Measurements from ENCODE around the gene B3GNT3. TPM values are rescaled to one million over a fixed set of nuclear protein-coding genes. Genes with fewer than 3 reads are reported as not detected.

B3GNT3 gene
- total and polyA plus RNA-seq, 9 of the 15 experiments (the other 6 are each of a cell fraction or from before 2014, with no cell fraction given) = 0.06 to 0.11 (median 0.07) TPM; not detected in 6

DNA sequence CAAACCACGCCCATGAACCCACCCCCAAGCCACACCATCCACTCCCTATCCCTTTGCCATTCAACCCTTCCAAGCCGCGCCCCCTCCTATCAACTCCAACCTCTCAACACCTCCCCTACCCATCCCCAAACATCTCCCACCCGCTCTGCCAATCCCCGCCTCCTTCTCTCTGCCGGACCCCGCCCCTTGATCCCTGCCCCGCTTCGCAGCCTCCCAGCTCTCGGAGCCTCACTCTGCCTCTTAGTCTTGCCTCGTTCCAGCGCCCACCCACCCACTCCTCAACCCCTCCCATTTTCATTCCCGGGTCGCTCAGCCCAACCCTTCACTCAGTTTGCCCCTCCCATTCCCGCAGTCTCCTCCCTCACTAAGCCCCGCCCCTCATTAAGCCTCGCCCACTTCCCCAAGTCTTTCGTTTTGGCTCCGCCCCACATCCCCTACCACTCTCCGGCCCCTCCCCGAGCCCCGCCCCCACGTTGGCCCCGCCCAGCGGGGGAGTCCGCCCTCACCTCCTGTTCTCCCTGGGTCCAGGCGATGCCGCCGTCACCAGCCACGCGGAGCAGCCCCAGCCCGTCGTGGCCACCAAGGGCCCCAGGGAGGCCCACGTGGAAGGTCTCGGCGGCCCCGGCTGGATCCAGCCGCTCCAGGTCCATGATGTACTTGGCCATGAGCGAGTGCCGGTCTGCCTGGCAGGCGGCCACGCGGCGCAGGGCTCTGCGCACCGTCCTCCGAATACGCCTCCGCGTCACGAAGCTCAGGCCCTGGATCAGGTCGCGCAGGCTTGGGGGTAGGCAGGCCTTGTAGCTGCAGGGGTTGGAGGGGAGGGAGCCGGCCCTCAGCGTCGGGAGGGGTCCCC lies 47.1 kb downstream of the B3GNT3 start (continued):
- TF ChIP-seq, protein P1, sequence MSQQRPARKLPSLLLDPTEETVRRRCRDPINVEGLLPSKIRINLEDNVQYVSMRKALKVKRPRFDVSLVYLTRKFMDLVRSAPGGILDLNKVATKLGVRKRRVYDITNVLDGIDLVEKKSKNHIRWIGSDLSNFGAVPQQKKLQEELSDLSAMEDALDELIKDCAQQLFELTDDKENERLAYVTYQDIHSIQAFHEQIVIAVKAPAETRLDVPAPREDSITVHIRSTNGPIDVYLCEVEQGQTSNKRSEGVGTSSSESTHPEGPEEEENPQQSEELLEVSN (IDR thresholded peaks at IDR 0.05; ENCODE audit: borderline replicate concordance in 1 of 2, extremely low read depth in 1 of 2, insufficient read depth in 1 of 2, insufficient read length in 1 of 2, low read depth in 1 of 2, low read length in 1 of 2, poor library complexity in 1 of 2, severe bottlenecking in 1 of 2) = peak; percentile 94 to 97
- TF ChIP-seq YY1 (IDR thresholded peaks at IDR 0.05; ENCODE audit: borderline replicate concordance in 1 of 3, control insufficient read depth in 1 of 3, extremely low read depth in 1 of 3, insufficient read depth in 3 of 3, insufficient read length in 1 of 3, insufficient replicate concordance in 2 of 3, low read depth in 1 of 3, low read length in 2 of 3) (peak in 2 of 3 experiments; percentile 41 to 63), ZNF175 (CRISPR knock-in tag; IDR thresholded peaks at IDR 0.05; ENCODE audit: low read depth) (no peak), ZNF75A (CRISPR knock-in tag; IDR thresholded peaks at IDR 0.05) (no peak), ZNF23 (CRISPR knock-in tag; IDR thresholded peaks at IDR 0.05) (no peak), NONO (IDR thresholded peaks at IDR 0.05; ENCODE audit: low read depth in 2 of 2, low read length in 1 of 2) (no peak), NFXL1 (CRISPR knock-in tag; IDR thresholded peaks at IDR 0.05) (no peak), ZNF318 (IDR thresholded peaks at IDR 0.05; ENCODE audit: borderline replicate concordance in 1 of 2, low read depth in 1 of 2) (no peak), ZNF143 (CRISPR knock-in tag; IDR thresholded peaks at IDR 0.05) (no peak), SAP30 (IDR thresholded peaks at IDR 0.05; ENCODE audit: borderline replicate concordance, insufficient read depth, low read depth, low read length, poor library complexity, severe bottlenecking) (peak; percentile 55), LCOR (CRISPR knock-in tag; IDR thresholded peaks at IDR 0.05) (peak; percentile 78; the same call in 1 of the 2 replicates), BCL6 (CRISPR knock-in tag; IDR thresholded peaks at IDR 0.05) (no peak), STAT5B (CRISPR knock-in tag; IDR thresholded peaks at IDR 0.05) (no peak)
- TF ChIP-seq, protein P2, sequence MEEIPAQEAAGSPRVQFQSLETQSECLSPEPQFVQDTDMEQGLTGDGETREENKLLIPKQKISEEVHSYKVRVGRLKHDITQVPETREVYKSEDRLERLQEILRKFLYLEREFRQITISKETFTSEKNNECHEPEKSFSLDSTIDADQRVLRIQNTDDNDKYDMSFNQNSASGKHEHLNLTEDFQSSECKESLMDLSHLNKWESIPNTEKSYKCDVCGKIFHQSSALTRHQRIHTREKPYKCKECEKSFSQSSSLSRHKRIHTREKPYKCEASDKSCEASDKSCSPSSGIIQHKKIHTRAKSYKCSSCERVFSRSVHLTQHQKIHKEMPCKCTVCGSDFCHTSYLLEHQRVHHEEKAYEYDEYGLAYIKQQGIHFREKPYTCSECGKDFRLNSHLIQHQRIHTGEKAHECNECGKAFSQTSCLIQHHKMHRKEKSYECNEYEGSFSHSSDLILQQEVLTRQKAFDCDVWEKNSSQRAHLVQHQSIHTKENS (CRISPR knock-in tag; IDR thresholded peaks at IDR 0.05) = no peak

Data from K562 (cell line).